SK-N-SH (cell line): ENCODE measurements around the gene ZNF213. TPM values are rescaled to one million over a fixed set of nuclear protein-coding genes. Genes with fewer than 3 reads are reported as not detected.

Experiments used
- CTCF ChIA-PET: fragments of 300-600, 350-600 bp; formaldehyde crosslinking; extraction: SDS; loops from one replicate; lab custom pipeline; 2021; lab: Yijun Ruan, JAX
- POLR2A ChIA-PET: fragments of 350-600 bp; sonication (Branson Sonifier 250); formaldehyde crosslinking; extraction: SDS; loops from one replicate; lab custom pipeline; 2020; ENCODE audit warnings: antibody characterized with exemption, inconsistent platforms; lab: Yijun Ruan, JAX
- DNase-seq: peaks from one replicate; pipeline ENCODE4 v3.0.0; 2012
- H2AFZ ChIP-seq: fragments of 200-600 bp; sonication (generic); 2 replicates; pipeline ENCODE4 v1.8.1; 2016; ENCODE audit warnings: antibody characterized with exemption, mild to moderate bottlenecking, low read depth
- H3F3A ChIP-seq: fragments of 200-600 bp; sonication (generic); replicated peaks from 2 replicates; pipeline ENCODE3; 2016; ENCODE audit warnings: antibody characterized with exemption, mild to moderate bottlenecking; ENCODE audit not compliant: insufficient read depth
- H3K27ac ChIP-seq, 2 experiments: fragments of 200-500 bp in 1 of 2; fragments of 200-600 bp in 1 of 2; sonication (Bioruptor generic) in 1 of 2; sonication (generic), shearing (Covaris generic) in 1 of 2; 2 replicates each; pipeline versions ENCODE4 v1.5.1 to v1.6.1; 2014 to 2016; ENCODE audit warnings: low read depth in 2 of 2, inconsistent platforms in 1 of 2, low read length in 1 of 2, mild to moderate bottlenecking in 1 of 2, mixed read lengths in 1 of 2
- H3K27me3 ChIP-seq: fragments of 200-600 bp; sonication (generic), shearing (Covaris generic); 2 replicates; pipeline ENCODE4 v1.6.1; 2016; ENCODE audit warnings: mixed run types; ENCODE audit not compliant: insufficient read depth
- H3K36me3 ChIP-seq, 2 experiments: fragments of 200-500 bp in 1 of 2; fragments of 200-600 bp in 1 of 2; sonication (Bioruptor generic) in 1 of 2; sonication (generic) in 1 of 2; replicated peaks in 1 of 2; 2 replicates each; pipeline versions ENCODE3 to v1.5.1; 2014 to 2016; ENCODE audit warnings: low read length in 1 of 2, mild to moderate bottlenecking in 1 of 2; ENCODE audit not compliant: insufficient read depth in 2 of 2, control insufficient read depth in 1 of 2
- H3K4me1 ChIP-seq, 2 experiments: fragments of 200-500 bp in 1 of 2; fragments of 200-600 bp in 1 of 2; sonication (Bioruptor generic) in 1 of 2; sonication (generic), shearing (Covaris generic) in 1 of 2; 2 replicates each; pipeline versions ENCODE4 v1.5.1 to v1.6.1; 2014 to 2016; ENCODE audit warnings: low read depth in 1 of 2, low read length in 1 of 2, mixed run types in 1 of 2; ENCODE audit not compliant: insufficient read depth in 2 of 2, control insufficient read depth in 1 of 2
- H3K4me2 ChIP-seq: fragments of 200-600 bp; sonication (generic), shearing (Covaris generic); 2 replicates; pipeline ENCODE4 v1.6.1; 2017; ENCODE audit warnings: mixed run types
- H3K4me3 ChIP-seq, 2 experiments: fragments of 200-500 bp in 1 of 2; fragments of 200-600 bp in 1 of 2; sonication (Bioruptor generic) in 1 of 2; sonication (generic), shearing (Covaris generic) in 1 of 2; 2 replicates each; pipeline versions ENCODE4 v1.5.1 to v1.8.1; 2014 to 2016; ENCODE audit warnings: low read depth in 2 of 2, inconsistent platforms in 1 of 2, low read length in 1 of 2, mild to moderate bottlenecking in 1 of 2, mixed read lengths in 1 of 2, moderate library complexity in 1 of 2
- H3K79me2 ChIP-seq: fragments of 200-600 bp; sonication (generic); 2 replicates; pipeline ENCODE4 v1.8.1; 2017; ENCODE audit warnings: mild to moderate bottlenecking; ENCODE audit not compliant: insufficient read depth
- H3K9ac ChIP-seq: fragments of 200-600 bp; sonication (generic); 2 replicates; pipeline ENCODE4 v1.6.1; 2017; ENCODE audit warnings: mixed run types
- H3K9me2 ChIP-seq: fragments of 200-600 bp; sonication (generic); 2 replicates; pipeline ENCODE4 v1.6.1; 2017; ENCODE audit warnings: mixed run types
- H3K9me3 ChIP-seq: fragments of 200-600 bp; sonication (generic); 2 replicates; pipeline ENCODE4 v1.6.1; 2017; ENCODE audit warnings: mixed run types, mild to moderate bottlenecking, moderate library complexity
- H4K20me1 ChIP-seq: fragments of 200-600 bp; sonication (generic); 2 replicates; pipeline ENCODE4 v1.6.1; 2017; ENCODE audit warnings: mild to moderate bottlenecking, mixed run types; ENCODE audit not compliant: insufficient read depth
- CHD2 ChIP-seq: fragments of 150-350 bp; IDR thresholded peaks from 2 replicates; pipeline ENCODE4 v1.6.1; 2018; ENCODE audit warnings: low read length; ENCODE audit not compliant: partially characterized antibody
- CTCF ChIP-seq: fragments of 200-600 bp; sonication (generic); IDR thresholded peaks from 2 replicates; pipeline ENCODE4 v1.6.1; 2017; ENCODE audit warnings: antibody characterized with exemption, mild to moderate bottlenecking, moderate library complexity
- EZH2phosphoT487 ChIP-seq: fragments of 200-600 bp; sonication (generic); IDR thresholded peaks from 2 replicates; pipeline ENCODE4 v1.6.1; 2017; ENCODE audit warnings: low read depth, mixed run types, mild to moderate bottlenecking, antibody characterized with exemption, moderate library complexity, borderline replicate concordance
- GABPA ChIP-seq: IDR thresholded peaks from 2 replicates; pipeline ENCODE4 v1.4.0; 2012; ENCODE audit warnings: low read depth, mild to moderate bottlenecking
- GATA2 ChIP-seq: sonication (generic); formaldehyde crosslinking; IDR thresholded peaks from 2 replicates; pipeline ENCODE4 v1.5.0; 2020; ENCODE audit warnings: mild to moderate bottlenecking, missing genetic modification reagents
- IRF3 ChIP-seq: fragments of 150-350 bp; IDR thresholded peaks from 2 replicates; pipeline ENCODE4 v1.6.1; 2016; ENCODE audit warnings: mild to moderate bottlenecking, low read depth, low read length
- JUND ChIP-seq: IDR thresholded peaks from 2 replicates; pipeline ENCODE4 v1.4.0; 2012
- MAX ChIP-seq: IDR thresholded peaks from 2 replicates; pipeline ENCODE4 v1.4.0; 2012; ENCODE audit warnings: low read depth
- MEF2A ChIP-seq: IDR thresholded peaks from 2 replicates; pipeline ENCODE4 v1.4.0; 2012; ENCODE audit warnings: low read depth, borderline replicate concordance
- MXI1 ChIP-seq: IDR thresholded peaks from 2 replicates; pipeline ENCODE4 v1.6.1; 2012; ENCODE audit warnings: mild to moderate bottlenecking, low read depth, low read length, improper control_type of control experiment
- NFIC ChIP-seq: IDR thresholded peaks from 2 replicates; pipeline ENCODE4 v1.4.0; 2012; ENCODE audit warnings: borderline replicate concordance
- RAD21 ChIP-seq: IDR thresholded peaks from 2 replicates; pipeline ENCODE4 v1.6.1; 2012; ENCODE audit warnings: mild to moderate bottlenecking, low read length
- REST ChIP-seq: IDR thresholded peaks from 2 replicates; pipeline ENCODE4 v1.6.1; 2012; ENCODE audit warnings: mild to moderate bottlenecking, low read depth, low read length, moderate library complexity
- RXRA ChIP-seq: IDR thresholded peaks from 2 replicates; pipeline ENCODE4 v1.4.0; 2012; ENCODE audit warnings: low read depth, mild to moderate bottlenecking, borderline replicate concordance
- SIN3A ChIP-seq: IDR thresholded peaks from 2 replicates; pipeline ENCODE4 v1.6.1; 2012; ENCODE audit warnings: low read depth, mild to moderate bottlenecking, low read length, moderate library complexity, borderline replicate concordance
- TAF1 ChIP-seq: IDR thresholded peaks from 2 replicates; pipeline ENCODE4 v1.6.1; 2012; ENCODE audit warnings: low read depth, mild to moderate bottlenecking, low read length, moderate library complexity, borderline replicate concordance
- USF2 ChIP-seq: fragments of 150-350 bp; IDR thresholded peaks from 2 replicates; pipeline ENCODE4 v1.6.1; 2017; ENCODE audit warnings: antibody characterized with exemption, low read length, low read depth, borderline replicate concordance
- WGBS: methylation state at CpG from one replicate; pipeline ENCODE4 v1.1.6; 2017; ENCODE audit warnings: low lambda C conversion rate; 5-methylcytosine and 5-hydroxymethylcytosine counted together
- polyA plus RNA-seq, 3 experiments: library from polyadenylated mRNA; depleted of rRNA; stranded (reverse); fragments of >200 nt; gene quantifications; 2 replicates each; pipeline ENCODE4 v1.2.3, GENCODE V29; 2012

The ZNF213 gene
- polyA plus RNA-seq, 1 of the 3 experiments (the other 2 are of a cell fraction): 1.1 TPM

- no peaks in the 10 kb centered on the region for H3K79me2 ChIP-seq
- no peaks in the 10 kb centered on the region for H3F3A ChIP-seq
- H3K9me2 ChIP-seq: no peaks in the 10 kb centered on the region
- ChIA-PET POLR2A (no interaction called here), CTCF (interaction anchor here (3.3 kb wide), 1 partner anchor 12 kb away, joined by 10 read pairs; no protein-coding TSS in a partner anchor)
- H3K27me3 ChIP-seq: no peaks in the 10 kb centered on the region
- peaks cover 5 to 38% of the 10 kb centered on the region in 2 experiments for H3K36me3 ChIP-seq
- H3K27ac ChIP-seq: no peak overlapping the region
- no peaks in the 10 kb centered on the region for H3K9me3 ChIP-seq
- DNase-seq: no peak
- H4K20me1 ChIP-seq: no peaks in the 10 kb centered on the region
- no peak overlapping the region for H2AFZ ChIP-seq
- H3K4me1 ChIP-seq: peaks cover 0 to 7% of the 10 kb centered on the region in 2 experiments; a peak in 1 of 4 replicates
- TF ChIP-seq TAF1: no peak
- no peak overlapping the region for H3K9ac ChIP-seq
- WGBS: 88% methylated on average over 22 of the region's 22 CpGs
- no peak overlapping the region for H3K4me3 ChIP-seq
- H3K4me2 ChIP-seq: no peak overlapping the region
Measured at GRCh38 chr16:3142327-3142726, 7.5 kb downstream of the ZNF213 start.

GRCh38 chr16:3142770-3143169 lies 7.9 kb downstream of the ZNF213 start:
- H3K4me1 ChIP-seq: peaks cover 0 to 7% of the 10 kb centered on the region in 2 experiments; a peak in 1 of 4 replicates
- CTCF ChIA-PET: interaction anchor here (3.3 kb wide), 1 partner anchor 13 kb away, joined by 10 read pairs; no protein-coding TSS in a partner anchor
- no peak overlapping the region for H2AFZ ChIP-seq
- H3K27me3 ChIP-seq: no peaks in the 10 kb centered on the region
- H3K9me3 ChIP-seq: no peaks in the 10 kb centered on the region
- no peak overlapping the region for H3K27ac ChIP-seq
- H3K9me2 ChIP-seq: no peaks in the 10 kb centered on the region
- H3F3A ChIP-seq: no peaks in the 10 kb centered on the region
- DNase-seq: peak; percentile 7
- H3K4me3 ChIP-seq: no peak overlapping the region
- POLR2A ChIA-PET: no interaction called here
- H3K4me2 ChIP-seq: no peak overlapping the region
- WGBS: 70% methylated on average over 4 of the region's 13 CpGs
- H4K20me1 ChIP-seq: no peaks in the 10 kb centered on the region
- no peak overlapping the region for H3K9ac ChIP-seq
- H3K79me2 ChIP-seq: no peaks in the 10 kb centered on the region
- H3K36me3 ChIP-seq: peaks cover 4 to 35% of the 10 kb centered on the region in 2 experiments
- TF ChIP-seq EZH2phosphoT487: no peak
- TF ChIP-seq MXI1: no peak
- no peak for TF ChIP-seq GABPA
- no peak for TF ChIP-seq CHD2
- TF ChIP-seq USF2: no peak
- no peak for TF ChIP-seq MEF2A
- no peak for TF ChIP-seq NFIC
- TF ChIP-seq MAX: no peak
- TF ChIP-seq RXRA: no peak
- TF ChIP-seq CTCF: no peak
- no peak for TF ChIP-seq SIN3A
- no peak for TF ChIP-seq REST
- no peak for TF ChIP-seq JUND
- no peak for TF ChIP-seq GATA2 (CRISPR knock-in tag)
- TF ChIP-seq RAD21: no peak
- no peak for TF ChIP-seq IRF3
